Calu3 (cell line): ENCODE measurements around the gene SPTSSB. TPM values are rescaled to one million over a fixed set of nuclear protein-coding genes. Genes with fewer than 3 reads are reported as not detected.

Experiments
- BruUV-seq: library from RNA; stranded (reverse); fragments of 400-500 nt; replicated peaks from 2 replicates; lab custom pipeline; 2021; lab: Mats Ljungman, UMichigan
- CTCF ChIA-PET: fragments of 300-600 bp; sonication (Branson Sonifier 250); formaldehyde crosslinking; loops from one replicate; lab custom pipeline; 2022; ENCODE audit warnings: antibody characterized with exemption; lab: Charles Lee
- DNase-seq: peaks from one replicate; pipeline ENCODE4 v3.0.0; 2022
- H3K27ac Mint-ChIP-seq: one replicate; pipeline ENCODE4 v1.8.0; 2022; ENCODE audit warnings: mixed read lengths; ENCODE audit not compliant: unreplicated experiment
- H3K27me3 Mint-ChIP-seq: one replicate; pipeline ENCODE4 v1.8.0; 2022; ENCODE audit warnings: mixed read lengths; ENCODE audit not compliant: unreplicated experiment
- H3K36me3 Mint-ChIP-seq: one replicate; pipeline ENCODE4 v1.8.0; 2022; ENCODE audit warnings: mild to moderate bottlenecking, moderate library complexity, mixed read lengths; ENCODE audit not compliant: insufficient read depth, unreplicated experiment
- H3K4me1 Mint-ChIP-seq: one replicate; pipeline ENCODE4 v1.8.0; 2022; ENCODE audit warnings: mild to moderate bottlenecking, low read depth, mixed read lengths; ENCODE audit not compliant: unreplicated experiment
- H3K4me3 Mint-ChIP-seq: one replicate; pipeline ENCODE4 v1.8.0; 2022; ENCODE audit warnings: mild to moderate bottlenecking, low read depth, moderate library complexity, mixed read lengths; ENCODE audit not compliant: unreplicated experiment
- H3K9me3 Mint-ChIP-seq: one replicate; pipeline ENCODE4 v1.8.0; 2022; ENCODE audit warnings: low read depth, mixed read lengths; ENCODE audit not compliant: unreplicated experiment
- intact Hi-C: fragments of 100-400 bp; cut with micrococcal nuclease; formaldehyde crosslinking; loops from one replicate; pipeline ENCODE4 v1.10.0; 2022; ENCODE audit not compliant: unreplicated experiment
- total RNA-seq: library from RNA; stranded (reverse); gene quantifications from 2 replicates; pipeline ENCODE4 v1.2.3, GENCODE V29; 2022
- TF ChIP-seq, protein P1 (sequence below): fragments of 200-600 bp; IDR thresholded peaks from one replicate; pipeline ENCODE4 v1.8.0; 2022; ENCODE audit warnings: antibody characterized with exemption; ENCODE audit not compliant: unreplicated experiment

The SPTSSB gene
- total RNA-seq, 1 experiment from 2014 or later = 8.1 TPM

DNA sequence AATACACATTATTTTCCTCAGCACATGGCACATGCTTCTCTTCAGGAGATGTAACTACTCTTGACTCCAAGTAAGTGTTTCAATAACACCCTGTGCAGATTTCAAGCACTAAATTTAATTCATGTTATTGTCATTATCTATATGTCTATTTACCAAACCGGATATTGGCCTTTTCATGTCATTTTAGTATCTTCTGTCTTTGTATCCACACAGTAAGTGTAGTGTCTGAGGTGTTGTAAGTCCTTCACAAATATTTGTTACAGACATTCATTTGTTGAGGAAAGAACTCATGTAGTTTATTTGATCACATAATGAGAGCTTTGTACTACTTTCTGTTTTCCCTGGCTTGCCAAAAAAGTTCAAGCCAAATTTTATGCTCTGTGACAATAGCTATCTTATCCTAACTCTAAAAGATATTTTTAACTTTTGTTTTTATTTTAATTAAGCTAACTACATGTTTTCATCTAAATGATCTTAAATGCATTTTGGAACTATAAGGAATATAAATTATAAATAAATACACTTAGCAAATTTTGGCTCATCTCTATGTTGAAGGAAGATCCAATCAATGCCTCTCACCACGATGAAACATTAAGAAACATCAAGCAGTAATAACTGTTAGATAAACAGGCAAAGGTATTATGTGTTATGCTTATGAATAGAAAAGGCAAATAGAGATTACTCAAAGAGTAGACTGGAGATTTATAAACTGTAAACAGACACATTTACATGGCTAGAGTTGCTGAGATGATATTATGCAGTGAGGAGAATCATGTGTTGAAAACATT is 48.3 kb downstream of the SPTSSB start:
- no TSS peak for BruUV-seq
- H3K36me3 Mint-ChIP-seq = no peaks in the 10 kb centered on the region
- no peaks in the 10 kb centered on the region for H3K27me3 Mint-ChIP-seq
- H3K9me3 Mint-ChIP-seq = no peaks in the 10 kb centered on the region
- DNase-seq = no peak
- H3K4me3 Mint-ChIP-seq = no peak overlapping the region
- peak overlapping the region; percentile 22 for H3K27ac Mint-ChIP-seq
- CTCF ChIA-PET = no interaction called here
- peaks cover 32% of the 10 kb centered on the region for H3K4me1 Mint-ChIP-seq
- intact Hi-C loops = no loop called here
- TF ChIP-seq, protein P1, sequence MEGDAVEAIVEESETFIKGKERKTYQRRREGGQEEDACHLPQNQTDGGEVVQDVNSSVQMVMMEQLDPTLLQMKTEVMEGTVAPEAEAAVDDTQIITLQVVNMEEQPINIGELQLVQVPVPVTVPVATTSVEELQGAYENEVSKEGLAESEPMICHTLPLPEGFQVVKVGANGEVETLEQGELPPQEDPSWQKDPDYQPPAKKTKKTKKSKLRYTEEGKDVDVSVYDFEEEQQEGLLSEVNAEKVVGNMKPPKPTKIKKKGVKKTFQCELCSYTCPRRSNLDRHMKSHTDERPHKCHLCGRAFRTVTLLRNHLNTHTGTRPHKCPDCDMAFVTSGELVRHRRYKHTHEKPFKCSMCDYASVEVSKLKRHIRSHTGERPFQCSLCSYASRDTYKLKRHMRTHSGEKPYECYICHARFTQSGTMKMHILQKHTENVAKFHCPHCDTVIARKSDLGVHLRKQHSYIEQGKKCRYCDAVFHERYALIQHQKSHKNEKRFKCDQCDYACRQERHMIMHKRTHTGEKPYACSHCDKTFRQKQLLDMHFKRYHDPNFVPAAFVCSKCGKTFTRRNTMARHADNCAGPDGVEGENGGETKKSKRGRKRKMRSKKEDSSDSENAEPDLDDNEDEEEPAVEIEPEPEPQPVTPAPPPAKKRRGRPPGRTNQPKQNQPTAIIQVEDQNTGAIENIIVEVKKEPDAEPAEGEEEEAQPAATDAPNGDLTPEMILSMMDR = no peak

DNA sequence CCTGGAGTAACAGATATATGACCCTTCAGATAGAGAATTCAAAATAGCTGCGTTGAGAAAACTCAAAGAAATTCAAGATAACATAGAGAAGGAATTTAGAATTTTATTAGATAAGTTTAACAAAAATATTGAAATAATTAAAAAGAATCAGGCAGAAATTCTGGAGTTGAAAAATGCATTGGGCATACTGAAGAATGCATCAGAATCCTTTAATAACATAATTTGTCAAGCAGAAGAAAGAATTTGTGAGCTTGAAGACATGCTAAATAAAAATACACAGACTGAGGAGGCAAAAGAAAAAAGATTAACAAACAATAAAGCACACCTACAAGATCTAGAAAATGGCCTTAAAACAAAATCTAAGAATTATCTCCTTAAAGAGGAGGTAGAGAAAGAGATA is 50.5 kb downstream of the SPTSSB start:
- Mint-ChIP-seq H3K36me3 (peaks cover 6% of the 10 kb centered on the region), H3K9me3 (no peaks in the 10 kb centered on the region), H3K27me3 (no peaks in the 10 kb centered on the region), H3K4me1 (peaks cover 46% of the 10 kb centered on the region), H3K27ac (no peak overlapping the region), H3K4me3 (no peak overlapping the region)
- no TSS peak for BruUV-seq
- intact Hi-C loops = no loop called here
- CTCF ChIA-PET = no interaction called here
- TF ChIP-seq, protein P1 = no peak
- no peak for DNase-seq

DNA sequence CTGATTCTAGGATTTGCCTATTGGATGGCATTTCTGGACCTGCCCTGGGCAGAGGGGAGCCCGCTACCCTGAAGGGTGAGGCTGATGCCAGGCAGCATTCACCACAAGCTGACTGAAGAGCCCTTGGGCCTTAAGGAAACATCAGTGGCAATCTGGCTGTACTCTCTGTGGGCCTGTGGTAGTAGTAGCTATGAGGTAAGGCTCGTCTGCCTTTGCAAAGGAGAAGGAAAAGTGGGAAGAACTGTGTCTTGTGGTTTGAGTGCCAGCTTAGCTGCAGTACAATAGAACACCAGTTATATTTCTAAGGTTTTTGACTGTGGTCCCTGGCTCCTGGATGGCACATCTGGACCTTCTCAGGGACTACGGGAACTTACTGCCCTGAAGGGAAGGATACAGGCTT is 51.5 kb downstream of the SPTSSB start:
- H3K9me3 Mint-ChIP-seq = no peaks in the 10 kb centered on the region
- CTCF ChIA-PET = no interaction called here
- no peak for DNase-seq
- H3K4me3 Mint-ChIP-seq = no peak overlapping the region
- H3K4me1 Mint-ChIP-seq = peaks cover 53% of the 10 kb centered on the region
- no peak overlapping the region for H3K27ac Mint-ChIP-seq
- intact Hi-C loops = loop anchor here (5.0 kb wide), 1 partner anchor 48 kb away; no protein-coding TSS in a partner anchor
- peaks cover 8% of the 10 kb centered on the region for H3K36me3 Mint-ChIP-seq
- H3K27me3 Mint-ChIP-seq = no peaks in the 10 kb centered on the region
- TF ChIP-seq, protein P1 = no peak
- no TSS peak for BruUV-seq

GRCh38 chr3:161317077-161317476 is 54.2 kb downstream of the SPTSSB start:
- intact Hi-C loops = loop anchor here (2.0 to 5.0 kb wide), 2 partner anchors 45 to 54 kb away; partner anchors contain the start of gene SPTSSB
- peaks cover 34% of the 10 kb centered on the region for H3K4me1 Mint-ChIP-seq
- DNase-seq = no peak
- no TSS peak for BruUV-seq
- no peaks in the 10 kb centered on the region for H3K27me3 Mint-ChIP-seq
- peaks cover 13% of the 10 kb centered on the region for H3K36me3 Mint-ChIP-seq
- H3K9me3 Mint-ChIP-seq = peaks cover 3% of the 10 kb centered on the region
- CTCF ChIA-PET = interaction anchor here (1.3 to 1.8 kb wide), 3 partner anchors 13 to 54 kb away, joined by 3 to 8 read pairs (median 4); partner anchors contain the start of gene SPTSSB
- TF ChIP-seq, protein P1 = no peak
- H3K27ac Mint-ChIP-seq = peak overlapping the region; percentile 84
- no peak overlapping the region for H3K4me3 Mint-ChIP-seq
